ENCODE results near the gene SCN9A. TPM values are rescaled to one million over a fixed set of nuclear protein-coding genes. Genes with fewer than 3 reads are reported as not detected.

SCN9A gene
- total and polyA plus RNA-seq, 10 of the 15 experiments (the other 5 are each of a cell fraction or from before 2014, with no cell fraction given), result 0.04 to 0.08 (median 0.08) TPM; not detected in 7

DNA sequence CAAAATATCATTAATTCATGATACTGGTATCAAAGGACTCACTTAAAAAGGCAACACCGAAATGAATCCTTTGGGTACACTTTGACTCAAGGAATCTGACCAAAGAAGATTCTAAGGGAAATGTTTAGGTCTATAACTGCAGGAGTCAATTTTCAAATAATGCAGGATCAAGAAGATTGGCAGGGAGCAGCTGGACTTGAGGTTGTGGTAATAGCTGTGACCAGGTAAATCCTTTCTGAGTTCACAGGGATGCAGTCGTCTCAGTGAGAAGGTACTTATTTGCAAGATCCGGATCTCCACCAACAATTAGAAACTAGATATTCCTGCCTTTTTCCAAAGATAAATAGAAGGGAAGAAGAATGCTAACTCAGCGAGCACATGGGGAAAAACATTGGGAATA lies 96.9 kb downstream of the SCN9A start (continued):
- TF ChIP-seq, protein P1, sequence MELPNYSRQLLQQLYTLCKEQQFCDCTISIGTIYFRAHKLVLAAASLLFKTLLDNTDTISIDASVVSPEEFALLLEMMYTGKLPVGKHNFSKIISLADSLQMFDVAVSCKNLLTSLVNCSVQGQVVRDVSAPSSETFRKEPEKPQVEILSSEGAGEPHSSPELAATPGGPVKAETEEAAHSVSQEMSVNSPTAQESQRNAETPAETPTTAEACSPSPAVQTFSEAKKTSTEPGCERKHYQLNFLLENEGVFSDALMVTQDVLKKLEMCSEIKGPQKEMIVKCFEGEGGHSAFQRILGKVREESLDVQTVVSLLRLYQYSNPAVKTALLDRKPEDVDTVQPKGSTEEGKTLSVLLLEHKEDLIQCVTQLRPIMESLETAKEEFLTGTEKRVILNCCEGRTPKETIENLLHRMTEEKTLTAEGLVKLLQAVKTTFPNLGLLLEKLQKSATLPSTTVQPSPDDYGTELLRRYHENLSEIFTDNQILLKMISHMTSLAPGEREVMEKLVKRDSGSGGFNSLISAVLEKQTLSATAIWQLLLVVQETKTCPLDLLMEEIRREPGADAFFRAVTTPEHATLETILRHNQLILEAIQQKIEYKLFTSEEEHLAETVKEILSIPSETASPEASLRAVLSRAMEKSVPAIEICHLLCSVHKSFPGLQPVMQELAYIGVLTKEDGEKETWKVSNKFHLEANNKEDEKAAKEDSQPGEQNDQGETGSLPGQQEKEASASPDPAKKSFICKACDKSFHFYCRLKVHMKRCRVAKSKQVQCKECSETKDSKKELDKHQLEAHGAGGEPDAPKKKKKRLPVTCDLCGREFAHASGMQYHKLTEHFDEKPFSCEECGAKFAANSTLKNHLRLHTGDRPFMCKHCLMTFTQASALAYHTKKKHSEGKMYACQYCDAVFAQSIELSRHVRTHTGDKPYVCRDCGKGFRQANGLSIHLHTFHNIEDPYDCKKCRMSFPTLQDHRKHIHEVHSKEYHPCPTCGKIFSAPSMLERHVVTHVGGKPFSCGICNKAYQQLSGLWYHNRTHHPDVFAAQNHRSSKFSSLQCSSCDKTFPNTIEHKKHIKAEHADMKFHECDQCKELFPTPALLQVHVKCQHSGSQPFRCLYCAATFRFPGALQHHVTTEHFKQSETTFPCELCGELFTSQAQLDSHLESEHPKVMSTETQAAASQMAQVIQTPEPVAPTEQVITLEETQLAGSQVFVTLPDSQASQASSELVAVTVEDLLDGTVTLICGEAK (IDR thresholded peaks at IDR 0.05; ENCODE audit: borderline replicate concordance), result no peak
- no peak for TF ChIP-seq TCF7 (IDR thresholded peaks at IDR 0.05; ENCODE audit: borderline replicate concordance)
- TF ChIP-seq SREBF2 (IDR thresholded peaks at IDR 0.05; ENCODE audit: low read length), result no peak
- TF ChIP-seq E2F4 (IDR thresholded peaks at IDR 0.05; ENCODE audit: low read depth, low read length), result no peak
- TF ChIP-seq CHD2 (IDR thresholded peaks at IDR 0.05; ENCODE audit: borderline replicate concordance, low read depth, low read length), result no peak
- TF ChIP-seq RBBP5 (conservative IDR thresholded peaks at IDR 0.05), result no peak
- TF ChIP-seq E4F1 (IDR thresholded peaks at IDR 0.05; ENCODE audit: borderline replicate concordance, partially characterized antibody), result no peak
- TF ChIP-seq TBL1XR1 (IDR thresholded peaks at IDR 0.05; ENCODE audit: low read depth, low read length), result no peak
- TF ChIP-seq ATF7 (IDR thresholded peaks at IDR 0.05; ENCODE audit: low read depth), result no peak
- no peak for TF ChIP-seq ZNF622 (IDR thresholded peaks at IDR 0.05)
- no peak for TF ChIP-seq STAT3 (IDR thresholded peaks at IDR 0.05; ENCODE audit: low read depth, low read length)

Measured in GM12878 (cell line).